NCI-H524 treated with DMSO at 0.1 percent for 48 hours (cell line): Measurements from ENCODE around the gene GPR78.

Experiments
- DNase-seq: peaks from one replicate; lab custom pipeline; 2025; lab: John Stamatoyannopoulos, UW

The GPR78 gene

DNA sequence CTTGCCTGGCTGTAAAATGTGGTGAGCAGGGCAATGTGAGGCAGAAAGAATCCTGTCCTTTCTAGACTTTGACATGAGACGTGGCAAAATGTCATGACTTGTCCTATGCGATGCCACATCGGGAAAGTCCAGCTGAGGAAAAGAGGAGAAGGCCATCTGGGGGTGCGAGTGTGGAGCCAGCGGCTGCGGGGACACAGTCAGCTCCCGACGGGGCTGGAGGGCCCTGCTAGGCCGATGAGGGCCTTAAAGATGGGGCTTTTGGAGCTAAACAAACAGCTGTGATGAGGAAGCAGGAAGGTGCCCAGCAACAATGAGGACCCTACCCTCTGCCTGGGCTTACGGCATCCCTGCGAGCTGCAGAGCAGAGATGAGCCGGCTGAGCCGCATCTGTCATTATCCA lies 20.1 kb downstream of the GPR78 start:
- DNase-seq, result no peak

DNA sequence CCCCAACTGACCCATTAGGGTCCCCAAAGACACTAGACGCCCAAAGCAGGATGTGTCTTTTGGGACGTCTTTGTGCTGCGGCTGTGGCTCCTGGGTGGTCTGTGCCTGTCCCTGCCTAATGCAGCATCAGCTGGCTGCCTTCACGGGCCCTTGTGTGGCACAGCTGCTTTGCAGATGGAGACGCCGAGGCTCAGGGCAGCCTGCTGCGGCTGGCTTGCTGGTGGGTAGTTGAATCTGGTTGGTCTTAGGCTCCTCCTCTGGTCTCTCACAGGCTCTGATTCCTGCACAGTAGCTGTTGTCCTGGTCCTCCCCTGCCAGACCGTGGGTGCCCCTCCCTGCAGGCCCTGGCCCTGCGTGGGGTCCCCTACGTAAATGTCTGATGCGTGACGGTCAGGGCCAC lies 20.5 kb downstream of the GPR78 start:
- DNase-seq, result no peak

- no peak for DNase-seq
These were observed 20.9 kb downstream of the GPR78 start for GRCh38 chr4:8601086-8601485.

DNA sequence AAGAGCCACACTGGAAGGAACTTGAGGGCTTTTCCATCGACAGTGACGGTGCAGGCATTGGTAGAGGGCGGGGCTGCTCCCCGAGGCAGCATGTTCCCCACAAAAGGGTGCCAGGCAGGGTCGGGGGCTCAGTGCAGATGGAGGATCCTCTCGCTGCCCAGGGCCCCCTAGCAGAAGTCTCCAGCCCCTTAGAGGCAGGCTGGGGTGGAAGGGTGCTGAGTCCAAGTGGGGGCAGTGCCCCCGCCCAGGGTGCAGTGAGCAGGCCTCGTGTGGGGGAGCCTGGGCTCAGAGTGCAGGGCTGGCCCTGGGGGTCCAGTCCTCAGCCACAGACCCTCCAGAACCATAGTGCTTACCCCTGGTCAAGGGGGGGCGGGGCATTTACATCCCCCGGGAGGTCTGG lies 21.4 kb downstream of the GPR78 start:
- no peak for DNase-seq

DNA sequence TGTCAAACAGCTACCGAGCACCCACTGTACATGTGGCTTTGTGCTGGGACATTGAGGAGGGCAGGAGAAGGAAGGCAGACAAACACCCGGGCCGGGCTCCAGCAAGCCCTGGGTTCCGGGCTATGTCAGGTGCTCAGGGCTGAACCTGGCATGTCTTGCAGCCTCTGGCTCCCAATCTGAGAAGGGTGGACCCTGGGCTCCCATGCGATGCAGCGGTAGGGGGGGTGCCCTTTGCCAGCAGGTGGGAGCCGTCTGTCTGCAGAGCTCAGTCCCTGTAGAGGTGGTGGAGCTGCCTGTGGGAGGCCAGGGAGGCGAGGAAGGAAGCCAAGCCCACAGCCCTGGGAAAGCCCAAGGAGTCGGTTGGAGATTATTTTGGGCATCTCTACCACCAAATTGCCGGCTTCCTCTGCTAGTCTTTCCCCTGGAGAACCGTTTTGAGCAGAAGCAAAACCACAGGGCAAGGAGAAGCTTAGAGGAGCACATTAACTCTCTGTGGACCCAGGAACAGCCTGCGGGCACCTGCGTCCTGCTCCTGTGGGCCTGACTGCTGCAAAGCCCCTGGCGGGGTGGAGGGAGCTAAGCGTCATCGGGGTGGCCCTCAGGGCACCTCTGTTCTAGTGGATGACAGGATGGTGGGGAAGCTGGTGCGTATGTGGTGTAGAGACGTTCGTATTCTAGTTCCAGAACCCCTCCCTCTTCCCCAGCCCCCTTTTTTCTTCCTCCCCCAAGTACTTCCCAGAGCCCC lies 22.7 kb downstream of the GPR78 start:
- DNase-seq, result no peak

- DNase-seq, result no peak
These were observed 23.7 kb downstream of the GPR78 start for GRCh38 chr4:8603931-8604330.

- DNase-seq, result no peak
These were observed 25.1 kb downstream of the GPR78 start for GRCh38 chr4:8605289-8605688.

- DNase-seq, result no peak
These were observed 26.3 kb downstream of the GPR78 start for GRCh38 chr4:8606476-8606875.

GRCh38 chr4:8606966-8607365 lies 26.8 kb downstream of the GPR78 start:
- no peak for DNase-seq

DNA sequence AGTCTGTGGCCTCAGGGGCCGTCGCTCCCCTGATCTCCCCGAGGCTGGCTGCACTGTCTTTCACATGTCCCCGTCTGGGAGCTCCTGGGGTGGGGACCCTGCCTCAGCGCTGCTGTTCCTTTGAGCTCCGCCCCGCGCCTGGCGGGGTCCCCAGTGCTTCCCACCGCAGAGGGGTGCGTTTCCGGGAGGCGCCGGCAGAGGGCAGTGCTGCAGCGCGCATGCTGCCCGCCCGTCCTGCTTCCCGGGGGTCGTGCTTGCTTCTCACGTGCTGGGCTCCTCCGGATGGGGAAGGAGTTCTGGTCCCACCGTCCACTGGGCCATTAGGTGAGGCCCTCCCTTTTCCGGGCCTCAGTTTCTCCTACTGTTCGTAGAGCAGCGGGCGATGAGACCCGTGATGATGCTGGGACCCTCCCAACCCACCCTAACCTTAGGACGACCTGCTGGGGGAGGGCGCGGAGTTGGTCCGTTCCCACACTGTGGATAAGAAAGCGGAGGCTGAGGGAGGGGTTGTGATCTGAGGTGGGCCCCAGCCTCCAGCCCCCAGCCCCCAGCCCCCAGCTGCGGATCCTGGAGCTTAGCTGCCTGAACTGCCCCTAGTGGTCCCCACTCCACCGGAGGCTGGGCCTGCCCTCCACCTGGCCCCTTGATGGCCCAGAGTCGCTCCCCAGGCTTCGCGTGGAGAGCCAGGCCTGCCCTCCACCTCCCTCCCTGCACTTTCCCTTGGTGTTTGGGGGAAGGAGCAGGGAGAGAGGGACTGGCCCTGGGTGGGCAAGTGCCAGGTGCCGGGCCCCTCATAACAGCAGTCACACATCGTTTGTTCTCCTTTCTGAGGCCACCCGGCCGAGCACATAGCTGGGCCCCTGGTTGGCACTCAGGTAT lies 27.6 kb downstream of the GPR78 start:
- DNase-seq, result no peak

DNA sequence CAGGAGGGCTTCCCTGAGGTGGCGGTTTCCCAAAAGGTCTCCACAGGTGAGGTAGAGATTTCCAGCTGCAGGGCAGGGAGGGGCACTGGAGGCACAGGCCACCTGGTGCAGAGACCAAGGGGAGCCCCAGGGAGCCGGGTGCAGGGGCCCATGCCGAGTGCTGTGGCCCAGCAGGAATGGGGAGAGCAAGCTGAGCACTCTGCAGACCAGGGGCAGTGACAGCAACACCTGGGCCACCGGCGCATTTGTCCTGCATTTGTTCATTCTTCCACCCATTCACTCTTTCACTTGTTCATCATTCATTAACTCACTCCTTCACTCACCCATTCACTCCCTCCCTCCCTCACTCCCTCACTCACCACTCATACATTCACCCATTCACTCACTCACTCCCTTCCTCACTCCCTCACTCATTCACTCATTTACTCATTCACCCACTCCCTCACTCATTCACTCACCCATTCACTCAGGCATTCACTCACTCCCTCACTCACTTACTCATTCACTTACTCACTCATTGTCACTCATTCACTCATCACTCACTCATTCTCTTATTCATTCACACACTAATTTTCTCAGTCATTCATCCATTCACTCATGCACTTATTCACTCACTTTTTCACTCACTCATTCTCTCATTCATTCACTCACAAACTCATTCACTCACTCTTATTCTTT lies 28.7 kb downstream of the GPR78 start:
- no peak for DNase-seq

- no peak for DNase-seq
These were observed 29.2 kb downstream of the GPR78 start for GRCh38 chr4:8609406-8609805.

- DNase-seq, result no peak
These were observed 29.7 kb downstream of the GPR78 start for GRCh38 chr4:8609824-8610350.

DNA sequence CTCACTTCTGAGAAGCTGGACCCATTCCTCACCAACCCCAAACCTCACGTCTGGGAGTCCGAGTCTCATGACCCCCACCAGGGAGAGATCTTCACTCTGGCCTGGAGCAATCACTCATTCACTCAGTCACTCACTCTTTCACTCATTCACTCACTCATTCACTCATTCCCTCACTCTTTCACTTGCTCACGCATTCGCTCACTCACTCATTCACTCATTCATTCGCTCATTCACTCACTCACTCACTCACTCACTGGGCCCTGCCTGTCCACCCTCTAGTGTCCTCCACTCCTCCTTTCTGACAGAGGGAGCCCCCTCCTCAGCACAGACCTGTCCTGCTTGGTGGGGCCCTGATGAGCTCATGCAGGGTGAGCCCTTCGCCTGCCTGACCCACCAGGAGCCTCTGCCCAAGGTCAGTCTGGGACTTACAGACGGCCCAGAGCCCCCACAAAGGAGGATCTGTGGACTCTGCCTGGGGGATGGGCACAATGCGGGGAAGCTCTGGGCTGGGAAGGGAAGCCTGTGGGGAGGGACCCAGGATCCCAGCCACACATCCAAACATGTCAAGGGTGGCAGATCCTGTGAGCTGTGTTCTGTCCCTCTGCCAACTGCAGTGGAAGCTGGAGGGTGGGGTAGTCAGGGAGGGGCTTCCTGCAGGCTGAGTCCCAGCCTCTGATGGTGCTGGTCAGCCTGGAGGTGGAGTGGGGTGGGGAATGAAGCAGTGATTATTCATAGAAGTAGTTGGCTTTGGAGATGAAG lies 30.8 kb downstream of the GPR78 start:
- DNase-seq, result no peak

GRCh38 chr4:8612646-8613045 lies 32.5 kb downstream of the GPR78 start:
- DNase-seq, result no peak

DNA sequence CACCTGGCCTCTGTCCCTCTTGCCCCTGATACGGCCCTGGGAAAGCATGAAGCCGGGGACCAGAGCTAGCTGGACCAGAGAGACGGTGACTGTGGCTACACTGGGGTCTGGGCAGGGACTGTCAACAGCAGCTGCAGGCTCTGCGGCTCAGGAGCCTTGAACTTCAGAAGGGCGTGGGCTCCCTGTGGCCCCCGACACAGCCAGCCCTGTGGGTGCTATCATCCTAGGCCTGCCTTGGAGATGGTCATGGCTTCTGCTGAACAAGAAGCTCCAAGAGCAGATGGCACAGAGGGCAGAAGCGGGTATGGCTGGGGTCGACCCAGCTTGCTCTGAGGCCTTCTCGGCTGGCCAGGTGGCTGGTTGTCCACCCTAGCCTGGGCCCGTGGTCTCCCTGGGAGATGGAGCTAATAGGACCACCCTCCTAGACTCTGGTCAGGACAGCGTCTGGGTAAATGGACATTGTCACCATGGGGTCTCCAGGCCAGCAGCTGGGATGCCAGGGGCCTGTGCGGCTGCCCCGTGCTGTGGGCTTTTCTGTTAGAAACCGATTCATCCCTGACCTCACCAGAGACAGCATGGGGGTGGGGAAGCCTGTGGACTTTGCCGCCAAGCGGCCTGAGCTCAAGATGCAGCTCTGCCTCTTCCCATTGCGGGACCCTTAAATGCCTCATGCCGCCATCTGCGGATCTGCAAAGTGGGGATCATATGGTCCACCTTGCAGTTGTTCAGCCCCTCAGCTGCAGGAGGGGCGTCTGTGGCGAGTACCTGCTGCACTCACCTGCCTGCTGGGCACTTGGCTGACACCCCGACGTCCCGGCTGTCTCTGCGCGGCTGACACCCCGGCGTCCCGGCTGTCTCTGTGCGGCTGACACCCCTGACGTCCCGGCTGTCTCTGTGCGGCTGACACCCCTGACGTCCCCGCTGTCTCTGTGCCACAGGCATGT lies 33.5 kb downstream of the GPR78 start:
- DNase-seq, result no peak

DNA sequence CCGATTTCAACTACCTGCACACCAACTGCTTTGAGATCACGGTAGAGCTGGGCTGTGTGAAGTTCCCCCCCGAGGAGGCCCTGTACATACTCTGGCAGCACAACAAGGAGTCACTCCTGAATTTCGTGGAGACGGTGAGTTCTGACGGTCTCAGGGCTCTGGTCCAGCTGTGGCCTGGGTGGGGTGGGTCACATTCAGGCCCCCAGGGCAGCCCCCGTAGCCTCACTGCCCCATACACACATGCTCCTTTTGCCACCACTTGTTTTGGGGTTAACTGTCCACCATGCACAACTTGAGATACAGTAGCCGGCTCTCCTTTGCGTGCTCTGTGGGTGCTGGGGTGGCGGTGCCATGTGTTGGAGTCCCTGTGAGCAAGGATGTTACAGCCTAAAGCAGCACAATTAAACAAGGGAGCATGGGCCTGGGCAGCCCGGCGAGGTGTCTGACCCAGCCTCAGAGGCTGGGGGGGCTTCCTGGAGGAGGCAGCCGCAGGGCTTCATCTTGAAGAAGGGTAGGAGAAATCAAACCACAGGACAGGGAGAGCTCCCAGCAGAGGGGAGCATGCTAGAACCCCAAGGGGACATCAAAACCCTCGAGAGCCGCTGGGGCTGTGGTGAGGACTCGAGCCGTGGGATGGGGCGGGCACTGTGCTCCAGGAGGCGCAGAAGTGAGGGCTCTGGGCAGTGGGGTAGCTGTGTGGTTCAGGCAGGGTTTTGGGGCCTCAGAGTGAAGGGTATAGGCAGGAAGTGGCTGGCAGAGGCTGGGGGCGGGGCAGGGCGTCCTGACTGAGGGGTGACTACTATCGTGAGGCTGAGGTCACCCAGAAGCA lies 34.4 kb downstream of the GPR78 start:
- DNase-seq, result no peak

DNA sequence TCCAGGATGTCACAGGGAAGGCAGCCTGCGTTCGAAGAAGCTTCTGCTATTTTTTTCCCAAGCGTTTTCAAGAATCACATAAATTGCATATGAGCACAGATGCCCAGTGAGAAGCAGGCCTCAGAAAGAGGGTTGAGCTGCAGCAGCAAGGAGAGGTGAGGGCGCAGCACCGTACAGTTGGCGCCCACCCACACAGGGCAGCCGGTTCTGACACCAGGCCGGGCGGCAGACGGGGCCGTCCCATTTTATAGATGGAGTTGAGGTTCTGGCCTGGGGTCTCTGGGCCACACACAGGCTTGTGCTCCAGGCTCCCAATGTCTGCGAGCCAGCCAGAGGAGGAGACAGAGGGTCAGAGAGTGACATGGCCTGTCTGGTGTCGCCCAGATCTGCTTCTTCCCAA lies 35.2 kb downstream of the GPR78 start:
- no peak for DNase-seq

GRCh38 chr4:8615921-8616787 lies 36.0 kb downstream of the GPR78 start:
- no peak for DNase-seq
